Measurements from ENCODE around the gene NMT1. TPM values are rescaled to one million over a fixed set of nuclear protein-coding genes. Genes with fewer than 3 reads are reported as not detected.

The NMT1 gene
- total RNA-seq, 4 donors from 2014 or later = 16.1 to 83.8 (median 43.4) TPM

DNA sequence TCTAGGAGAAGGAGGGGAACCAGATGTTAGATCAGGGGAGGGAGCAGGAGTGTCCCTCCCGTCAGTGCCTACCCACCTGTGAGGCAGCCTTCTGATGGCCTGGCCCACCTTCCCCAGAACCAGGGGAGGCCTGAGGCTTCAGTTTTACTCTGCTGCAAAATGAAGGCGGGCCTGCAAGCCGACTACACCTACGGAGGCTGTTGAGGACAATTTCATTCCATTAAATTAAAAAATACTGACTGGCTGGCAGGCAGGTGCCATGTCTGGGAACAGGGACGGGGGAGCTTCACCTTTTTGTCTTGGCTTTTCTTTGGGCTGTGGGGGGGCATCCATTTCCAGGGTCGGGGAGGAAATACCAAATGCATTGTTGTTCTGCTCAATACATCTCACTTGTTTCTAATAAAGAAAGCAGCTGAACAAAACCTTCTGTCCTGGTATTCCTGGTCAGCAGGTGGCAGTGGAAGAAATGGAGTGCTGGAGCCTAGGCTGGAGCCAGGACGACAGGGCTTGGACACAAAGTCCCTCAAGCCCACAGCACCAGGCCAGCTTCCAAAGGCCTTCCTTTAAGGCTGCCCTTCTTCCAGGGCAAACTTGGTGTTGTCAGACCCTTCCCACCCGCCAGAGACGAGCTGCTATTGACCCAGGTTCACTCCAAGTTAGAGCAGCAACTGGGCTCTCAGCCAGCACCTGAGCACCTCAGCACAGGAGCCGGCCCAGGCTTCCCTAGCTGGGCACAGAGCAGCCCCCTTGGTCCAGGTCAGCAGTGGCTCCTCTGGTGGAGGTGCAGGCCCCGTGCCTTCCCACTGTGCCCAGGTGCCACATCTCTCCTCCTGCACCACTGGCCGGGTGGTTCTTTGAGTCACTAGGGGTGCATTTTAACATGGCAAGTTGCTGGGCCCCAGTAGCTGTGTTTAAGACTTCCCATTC, 47.7 kb downstream of the NMT1 start:
- peak; percentile 39 for DNase-seq
- in situ Hi-C loops (cut with MboI; ENCODE audit: low pct_ligation_motif_present in 1 of 4, low pct_unique_long_range_greater_than_20kb in 1 of 4, low sequenced_read_pairs in 3 of 4) (loop anchor here in 2 of 4 donors (10.0 kb wide), 2 partner anchors 184 to 194 kb away; partner anchors contain the start of gene GFAP (in 1 of the 2)), intact Hi-C loops (cut with DNase I; ENCODE audit: low total_unique reads) (loop anchor here (10.0 kb wide), 1 partner anchor 184 kb away; no protein-coding TSS in a partner anchor)
- H3K27me3 ChIP-seq = no peaks in the 10 kb centered on the region
- WGBS, 2 donors (ENCODE audit: low coverage in 1 of 2) = 63 to 73% methylated on average over 3 to 9 of the region's 12 CpGs
- peaks cover 0 to 23% (median 9%) of the 10 kb centered on the region in 4 donors for H3K36me3 ChIP-seq
- H3K4me1 ChIP-seq = peaks cover 0 to 18% (median 2%) of the 10 kb centered on the region in 4 donors
- H3K9me3 ChIP-seq = no peaks in the 10 kb centered on the region
- TF ChIP-seq, protein P1, sequence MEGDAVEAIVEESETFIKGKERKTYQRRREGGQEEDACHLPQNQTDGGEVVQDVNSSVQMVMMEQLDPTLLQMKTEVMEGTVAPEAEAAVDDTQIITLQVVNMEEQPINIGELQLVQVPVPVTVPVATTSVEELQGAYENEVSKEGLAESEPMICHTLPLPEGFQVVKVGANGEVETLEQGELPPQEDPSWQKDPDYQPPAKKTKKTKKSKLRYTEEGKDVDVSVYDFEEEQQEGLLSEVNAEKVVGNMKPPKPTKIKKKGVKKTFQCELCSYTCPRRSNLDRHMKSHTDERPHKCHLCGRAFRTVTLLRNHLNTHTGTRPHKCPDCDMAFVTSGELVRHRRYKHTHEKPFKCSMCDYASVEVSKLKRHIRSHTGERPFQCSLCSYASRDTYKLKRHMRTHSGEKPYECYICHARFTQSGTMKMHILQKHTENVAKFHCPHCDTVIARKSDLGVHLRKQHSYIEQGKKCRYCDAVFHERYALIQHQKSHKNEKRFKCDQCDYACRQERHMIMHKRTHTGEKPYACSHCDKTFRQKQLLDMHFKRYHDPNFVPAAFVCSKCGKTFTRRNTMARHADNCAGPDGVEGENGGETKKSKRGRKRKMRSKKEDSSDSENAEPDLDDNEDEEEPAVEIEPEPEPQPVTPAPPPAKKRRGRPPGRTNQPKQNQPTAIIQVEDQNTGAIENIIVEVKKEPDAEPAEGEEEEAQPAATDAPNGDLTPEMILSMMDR (IDR thresholded peaks at IDR 0.05) = peak in 3 of 5 experiments; percentile 15 to 35 (median 17)
- no peak for TF ChIP-seq EP300 (IDR thresholded peaks at IDR 0.05; ENCODE audit: low read depth)
- no peak for TF ChIP-seq POLR2A (IDR thresholded peaks at IDR 0.05)
- no peak for TF ChIP-seq POLR2AphosphoS5 (IDR thresholded peaks at IDR 0.05)
- peak overlapping the region in 2 of 4 donors; percentile 69 to 79 for H3K27ac ChIP-seq
- no peak overlapping the region for H3K4me3 ChIP-seq

DNA sequence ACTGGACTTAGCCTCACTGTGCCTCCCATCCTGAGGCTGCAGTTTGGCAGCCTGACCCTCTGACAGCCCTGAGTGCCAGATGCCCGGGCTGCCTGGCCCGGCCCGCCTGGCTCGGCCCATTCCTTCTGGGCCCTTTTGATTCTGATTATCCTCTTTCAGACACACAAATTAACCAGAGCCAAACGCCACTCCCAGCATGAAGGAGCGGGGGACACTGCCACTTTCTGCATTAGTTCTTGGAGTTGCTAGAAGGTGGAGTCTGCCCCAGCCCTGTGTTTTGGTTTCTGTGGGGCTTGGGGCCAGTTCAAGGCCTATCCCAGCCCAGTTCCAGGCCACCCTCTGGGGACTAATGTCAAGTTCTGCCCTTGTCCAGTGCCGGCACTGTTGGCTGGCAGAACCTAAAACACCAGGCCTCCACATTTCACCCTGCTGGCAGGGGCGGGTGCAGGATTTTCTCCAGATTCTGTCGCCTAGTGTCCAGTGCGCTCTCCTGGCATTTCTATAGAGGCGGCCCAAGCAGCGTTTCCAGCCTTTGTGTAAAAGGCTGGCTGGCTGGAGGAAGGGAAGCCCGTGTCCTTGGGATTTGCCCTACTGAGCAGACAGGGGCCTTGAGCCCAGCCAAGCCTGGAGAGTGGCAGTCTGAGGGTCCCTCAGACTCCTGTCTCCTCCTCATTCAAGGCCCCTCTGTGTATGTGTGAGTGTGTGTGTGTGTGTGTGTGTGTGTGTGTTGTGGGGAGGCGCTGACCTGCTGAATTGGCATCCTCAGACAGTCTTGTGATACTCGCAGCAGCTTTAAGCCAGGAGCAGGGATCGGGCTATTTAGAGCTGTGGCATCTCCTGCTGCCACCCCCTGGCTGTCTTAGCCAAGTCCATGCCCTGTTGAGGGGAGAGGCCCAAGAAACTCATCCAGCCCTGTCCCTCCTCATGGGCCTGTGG, 49.8 kb downstream of the NMT1 start:
- DNase-seq = no peak
- intact Hi-C loops (cut with DNase I; ENCODE audit: low total_unique reads) (no loop called here), in situ Hi-C loops (cut with MboI; ENCODE audit: low pct_ligation_motif_present in 1 of 4, low pct_unique_long_range_greater_than_20kb in 1 of 4, low sequenced_read_pairs in 3 of 4) (no loop called here)
- WGBS, 2 donors (ENCODE audit: low coverage in 1 of 2) = 70 to 85% methylated on average over 7 to 14 of the region's 16 CpGs
- peaks cover 0 to 5% (median 0%) of the 10 kb centered on the region in 4 donors for H3K36me3 ChIP-seq
- H3K27ac ChIP-seq = peak overlapping the region; percentile 54 to 79 (median 68)
- H3K4me3 ChIP-seq = no peak overlapping the region
- H3K4me1 ChIP-seq = peaks cover 0 to 18% (median 2%) of the 10 kb centered on the region in 4 donors
- TF ChIP-seq, protein P1 (IDR thresholded peaks at IDR 0.05) = no peak
- TF ChIP-seq POLR2A (IDR thresholded peaks at IDR 0.05) (no peak), POLR2AphosphoS5 (IDR thresholded peaks at IDR 0.05) (no peak), EP300 (IDR thresholded peaks at IDR 0.05; ENCODE audit: low read depth) (no peak)
- H3K27me3 ChIP-seq = no peaks in the 10 kb centered on the region
- no peaks in the 10 kb centered on the region for H3K9me3 ChIP-seq

DNA sequence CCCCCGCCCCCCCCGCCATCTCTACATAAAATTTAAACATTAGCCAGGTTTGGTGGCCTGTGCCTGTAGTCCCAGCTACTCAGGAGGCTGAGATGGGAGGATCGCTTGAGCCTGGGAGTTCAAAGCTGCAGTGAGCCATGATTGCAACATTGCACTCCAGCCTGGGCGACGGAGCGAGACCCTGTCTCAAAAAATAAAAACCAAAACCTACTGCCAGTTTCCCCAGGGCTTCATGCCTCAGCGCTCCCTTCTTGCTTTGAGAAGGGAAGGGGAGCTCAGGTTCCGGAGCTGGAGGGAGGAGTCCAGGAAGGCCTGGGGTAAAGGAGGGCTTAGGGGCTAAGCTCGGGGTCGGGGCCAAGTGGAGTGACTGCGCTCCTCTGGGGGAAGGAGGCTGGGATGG, 50.7 kb downstream of the NMT1 start:
- Histone ChIP-seq H3K27ac (peak overlapping the region; percentile 32 to 79 (median 68)), H3K36me3 (no peaks in the 10 kb centered on the region), H3K9me3 (no peaks in the 10 kb centered on the region), H3K4me1 (peaks cover 0 to 18% (median 2%) of the 10 kb centered on the region in 4 donors), H3K27me3 (no peaks in the 10 kb centered on the region), H3K4me3 (no peak overlapping the region)
- DNase-seq = no peak
- TF ChIP-seq EP300 (IDR thresholded peaks at IDR 0.05; ENCODE audit: low read depth) (no peak), POLR2AphosphoS5 (IDR thresholded peaks at IDR 0.05) (no peak), POLR2A (IDR thresholded peaks at IDR 0.05) (no peak)
- TF ChIP-seq, protein P1 (IDR thresholded peaks at IDR 0.05) = no peak
- in situ Hi-C loops (cut with MboI; ENCODE audit: low pct_ligation_motif_present in 1 of 4, low pct_unique_long_range_greater_than_20kb in 1 of 4, low sequenced_read_pairs in 3 of 4) (no loop called here), intact Hi-C loops (cut with DNase I; ENCODE audit: low total_unique reads) (no loop called here)
- 91% methylated on average over 11 of the region's 11 CpGs; no CpG with 5 or more reads in 1 of the 2 donors for WGBS, 2 donors (ENCODE audit: low coverage in 1 of 2)
